ENCODE results near the gene ZNF750. TPM values are rescaled to one million over a fixed set of nuclear protein-coding genes. Genes with fewer than 3 reads are reported as not detected.

The ZNF750 gene
- total RNA-seq, 1 donor from 2014 or later = 0.34 TPM

GRCh38 chr17:82789806-82790205 is 50.0 kb downstream of the ZNF750 start:
- Mint-ChIP-seq H3K4me1 (ENCODE audit: low read depth, unreplicated experiment) (peaks cover 8% of the 10 kb centered on the region), H3K27ac (ENCODE audit: unreplicated experiment) (no peak overlapping the region), H3K27me3 (ENCODE audit: low read depth, unreplicated experiment) (no peaks in the 10 kb centered on the region), H3K9me3 (ENCODE audit: unreplicated experiment) (no peaks in the 10 kb centered on the region), H3K4me3 (ENCODE audit: unreplicated experiment) (no peak overlapping the region), H3K36me3 (ENCODE audit: low read depth, unreplicated experiment) (peaks cover 4% of the 10 kb centered on the region)
- Histone ChIP-seq H3K9me3 (ENCODE audit: insufficient read depth, low read depth, low read length) (no peaks in the 10 kb centered on the region), H3K36me3 (ENCODE audit: insufficient read depth, low read length) (no peaks in the 10 kb centered on the region), H4K20me1 (ENCODE audit: insufficient read depth, low read length) (peaks cover 40% of the 10 kb centered on the region), H2AFZ (ENCODE audit: low read depth, low read length) (no peak overlapping the region), H3K9ac (ENCODE audit: low read length) (no peak overlapping the region), H3K27me3 (ENCODE audit: insufficient read depth, low read length) (no peaks in the 10 kb centered on the region), H3K4me2 (ENCODE audit: low read length) (no peak overlapping the region), H3K4me3 (ENCODE audit: insufficient read depth, low read depth, low read length) (no peak overlapping the region), H3K4me1 (ENCODE audit: insufficient read depth, low read length) (peaks cover 12% of the 10 kb centered on the region), H3K79me2 (ENCODE audit: insufficient read depth, low read length) (peaks cover 50% of the 10 kb centered on the region), H3K27ac (ENCODE audit: low read depth, low read length) (no peak overlapping the region)
- FAIRE-seq (no peak), DNase-seq (ENCODE audit: low read depth) (no peak)
- no peak for TF ChIP-seq EZH2 (IDR thresholded peaks at IDR 0.05; ENCODE audit: insufficient read depth, low read length)
- TF ChIP-seq CTCF (IDR thresholded peaks at IDR 0.05; ENCODE audit: insufficient read depth, low read depth, low read length) = no peak

GRCh38 chr17:82789051-82789592 is 50.7 kb downstream of the ZNF750 start:
- FAIRE-seq = no peak
- H3K36me3 Mint-ChIP-seq (ENCODE audit: low read depth, unreplicated experiment) = peaks cover 7% of the 10 kb centered on the region
- no peak for DNase-seq (ENCODE audit: low read depth)

More at GRCh38 chr17:82789051-82789592, 50.7 kb downstream of the ZNF750 start:
- no peak overlapping the region for H3K27ac Mint-ChIP-seq (ENCODE audit: unreplicated experiment)
- Histone ChIP-seq H3K9ac (ENCODE audit: low read length) (peak overlapping the region; percentile 2), H3K9me3 (ENCODE audit: insufficient read depth, low read depth, low read length) (no peaks in the 10 kb centered on the region), H2AFZ (ENCODE audit: low read depth, low read length) (no peak overlapping the region), H3K4me2 (ENCODE audit: low read length) (no peak overlapping the region), H3K4me3 (ENCODE audit: insufficient read depth, low read depth, low read length) (no peak overlapping the region), H3K27ac (ENCODE audit: low read depth, low read length) (no peak overlapping the region), H3K36me3 (ENCODE audit: insufficient read depth, low read length) (no peaks in the 10 kb centered on the region), H3K79me2 (ENCODE audit: insufficient read depth, low read length) (peaks cover 45% of the 10 kb centered on the region), H4K20me1 (ENCODE audit: insufficient read depth, low read length) (peaks cover 35% of the 10 kb centered on the region), H3K27me3 (ENCODE audit: insufficient read depth, low read length) (no peaks in the 10 kb centered on the region), H3K4me1 (ENCODE audit: insufficient read depth, low read length) (peaks cover 12% of the 10 kb centered on the region)
- no peak for TF ChIP-seq CTCF (IDR thresholded peaks at IDR 0.05; ENCODE audit: insufficient read depth, low read depth, low read length)
- no peak for TF ChIP-seq EZH2 (IDR thresholded peaks at IDR 0.05; ENCODE audit: insufficient read depth, low read length)
- H3K4me3 Mint-ChIP-seq (ENCODE audit: unreplicated experiment) = no peak overlapping the region
- H3K4me1 Mint-ChIP-seq (ENCODE audit: low read depth, unreplicated experiment) = peaks cover 8% of the 10 kb centered on the region
- H3K9me3 Mint-ChIP-seq (ENCODE audit: unreplicated experiment) = no peaks in the 10 kb centered on the region
- no peaks in the 10 kb centered on the region for H3K27me3 Mint-ChIP-seq (ENCODE audit: low read depth, unreplicated experiment)
